Fibroblast of lung (primary cell): ENCODE data around the gene TOLLIP. TPM values are rescaled to one million over a fixed set of nuclear protein-coding genes. Genes with fewer than 3 reads are reported as not detected.
"Not testable (repeated sequence)": the region's sequence is repeated elsewhere in the genome, so short reads cannot be mapped to it uniquely, and the experiment has no call there.

ENCODE experiments used
- DNase-seq, 2 donors: peaks; one replicate each; pipeline versions ENCODE4 v3.0.0 to v3.0.0-alpha.2; 2010; ENCODE audit warnings: low read depth in 2 of 2
- H2AFZ ChIP-seq: 2 replicates; pipeline ENCODE4 v1.5.1; 2012; ENCODE audit warnings: low read length, control low read depth, inconsistent platforms
- H3K27ac ChIP-seq: 2 replicates; pipeline ENCODE4 v1.5.1; 2011; ENCODE audit warnings: low read length, control low read depth; ENCODE audit not compliant: insufficient read depth
- H3K27me3 ChIP-seq: 2 replicates; pipeline ENCODE4 v1.5.1; 2011; ENCODE audit warnings: mild to moderate bottlenecking, low read length; ENCODE audit not compliant: control insufficient read depth, insufficient read depth
- H3K36me3 ChIP-seq: 2 replicates; pipeline ENCODE4 v1.5.1; 2011; ENCODE audit warnings: low read length; ENCODE audit not compliant: control insufficient read depth, insufficient read depth
- H3K4me1 ChIP-seq: 2 replicates; pipeline ENCODE4 v1.5.1; 2011; ENCODE audit warnings: low read length; ENCODE audit not compliant: control insufficient read depth, insufficient read depth; ENCODE audit errors: extremely low read depth
- H3K4me2 ChIP-seq: 2 replicates; pipeline ENCODE4 v1.5.1; 2011; ENCODE audit warnings: low read length, control low read depth; ENCODE audit not compliant: insufficient read depth; ENCODE audit errors: extremely low read depth
- H3K4me3 ChIP-seq, 4 experiments: fragments of 200-600 bp in 1 of 4; sonication (generic) in 1 of 4; replicated peaks in 1 of 4; 2 replicates each; pipeline ENCODE4 v1.5.1; 2011 to 2016; ENCODE audit warnings: low read length in 4 of 4, low read depth in 3 of 4, mild to moderate bottlenecking in 3 of 4, control low read depth in 2 of 4, inconsistent platforms in 1 of 4, mixed read lengths in 1 of 4; ENCODE audit not compliant: insufficient read depth in 1 of 4; ENCODE audit errors: control extremely low read depth in 1 of 4
- H3K79me2 ChIP-seq: 2 replicates; pipeline ENCODE4 v1.5.1; 2012; ENCODE audit warnings: mild to moderate bottlenecking, low read length, inconsistent platforms; ENCODE audit not compliant: control insufficient read depth, insufficient read depth
- H3K9ac ChIP-seq: 2 replicates; pipeline ENCODE4 v1.5.1; 2011; ENCODE audit warnings: mild to moderate bottlenecking, low read length, control low read depth; ENCODE audit not compliant: insufficient read depth
- H3K9me3 ChIP-seq: 2 replicates; pipeline ENCODE4 v1.5.1; 2012; ENCODE audit warnings: low read depth, low read length; ENCODE audit not compliant: control insufficient read depth, insufficient read depth
- H4K20me1 ChIP-seq: 2 replicates; pipeline ENCODE4 v1.5.1; 2011; ENCODE audit warnings: low read length; ENCODE audit not compliant: control insufficient read depth, insufficient read depth; ENCODE audit errors: extremely low read depth
- polyA plus RNA-seq, 2 donors: library from polyadenylated mRNA; depleted of rRNA in 1 of 2; stranded (reverse) in 1 of 2; unstranded in 1 of 2; fragments of >200 nt; gene quantifications; 2 replicates each; pipeline ENCODE4 v1.2.1, GENCODE V29; 2011 to 2012; ENCODE audit warnings: missing spikeins in 1 of 2
- total RNA-seq: library from RNA; depleted of rRNA; stranded (reverse); fragments of >200 nt; gene quantifications from 2 replicates; pipeline ENCODE4 v1.2.1, GENCODE V29; 2014

Gene TOLLIP
- total and polyA plus RNA-seq, 2 donors (not counting 1 experiment from before 2014, with no cell fraction given), result 28.4 to 34.6 TPM

DNA sequence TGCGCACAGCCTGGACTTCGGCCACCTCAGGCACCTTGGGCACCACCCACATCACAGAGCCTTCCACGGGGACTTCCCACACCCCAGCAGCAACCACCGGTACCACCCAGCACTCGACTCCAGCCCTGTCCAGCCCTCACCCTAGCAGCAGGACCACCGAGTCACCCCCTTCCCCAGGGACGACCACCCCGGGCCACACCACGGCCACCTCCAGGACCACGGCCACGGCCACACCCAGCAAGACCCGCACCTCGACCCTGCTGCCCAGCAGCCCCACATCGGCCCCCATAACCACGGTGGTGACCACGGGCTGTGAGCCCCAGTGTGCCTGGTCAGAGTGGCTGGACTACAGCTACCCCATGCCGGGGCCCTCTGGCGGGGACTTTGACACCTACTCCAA is 60.5 kb downstream of the TOLLIP start:
- H3K79me2 ChIP-seq, DNase-seq, H3K27ac ChIP-seq, H2AFZ ChIP-seq, H3K9ac ChIP-seq, H3K36me3 ChIP-seq, H3K4me1 ChIP-seq, H3K4me2 ChIP-seq, H3K27me3 ChIP-seq, H3K9me3 ChIP-seq, H4K20me1 ChIP-seq, H3K4me3 ChIP-seq: not testable (repeated sequence)

DNA sequence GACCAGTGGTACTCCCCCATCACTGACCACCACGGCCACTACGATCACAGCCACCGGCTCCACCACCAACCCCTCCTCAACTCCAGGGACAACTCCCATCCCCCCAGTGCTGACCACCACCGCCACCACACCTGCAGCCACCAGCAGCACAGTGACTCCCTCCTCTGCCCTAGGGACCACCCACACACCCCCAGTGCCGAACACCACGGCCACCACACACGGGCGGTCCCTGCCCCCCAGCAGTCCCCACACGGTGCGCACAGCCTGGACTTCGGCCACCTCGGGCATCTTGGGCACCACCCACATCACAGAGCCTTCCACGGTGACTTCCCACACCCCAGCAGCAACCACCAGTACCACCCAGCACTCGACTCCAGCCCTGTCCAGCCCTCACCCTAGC is 62.4 kb downstream of the TOLLIP start:
- not testable (repeated sequence) for H3K27ac ChIP-seq, H3K4me2 ChIP-seq, DNase-seq, H3K79me2 ChIP-seq, H4K20me1 ChIP-seq, H3K4me3 ChIP-seq, H3K9ac ChIP-seq, H3K4me1 ChIP-seq, H3K9me3 ChIP-seq, H3K27me3 ChIP-seq, H3K36me3 ChIP-seq, H2AFZ ChIP-seq

DNA sequence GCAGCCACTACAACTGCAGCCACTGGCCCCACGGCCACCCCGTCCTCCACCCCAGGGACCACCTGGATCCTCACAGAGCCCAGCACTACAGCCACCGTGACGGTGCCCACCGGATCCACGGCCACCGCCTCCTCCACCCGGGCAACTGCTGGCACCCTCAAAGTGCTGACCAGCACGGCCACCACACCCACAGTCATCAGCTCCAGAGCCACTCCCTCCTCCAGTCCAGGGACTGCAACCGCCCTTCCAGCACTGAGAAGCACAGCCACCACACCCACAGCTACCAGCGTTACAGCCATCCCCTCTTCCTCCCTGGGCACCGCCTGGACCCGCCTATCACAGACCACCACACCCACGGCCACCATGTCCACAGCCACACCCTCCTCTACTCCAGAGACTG is 63.1 kb downstream of the TOLLIP start:
- DNase-seq, H3K9me3 ChIP-seq: not testable (repeated sequence)

DNA sequence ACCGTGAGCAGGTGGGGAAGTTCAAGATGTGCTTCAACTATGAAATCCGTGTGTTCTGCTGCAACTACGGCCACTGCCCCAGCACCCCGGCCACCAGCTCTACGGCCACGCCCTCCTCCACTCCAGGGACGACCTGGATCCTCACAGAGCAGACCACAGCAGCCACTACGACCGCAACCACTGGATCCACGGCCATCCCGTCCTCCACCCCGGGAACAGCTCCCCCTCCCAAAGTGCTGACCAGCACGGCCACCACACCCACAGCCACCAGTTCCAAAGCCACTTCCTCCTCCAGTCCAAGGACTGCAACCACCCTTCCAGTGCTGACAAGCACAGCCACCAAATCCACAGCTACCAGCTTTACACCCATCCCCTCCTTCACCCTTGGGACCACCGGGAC is 63.7 kb downstream of the TOLLIP start:
- H2AFZ ChIP-seq, H3K27ac ChIP-seq, H3K4me3 ChIP-seq, H3K4me1 ChIP-seq, H3K9ac ChIP-seq, H3K4me2 ChIP-seq, H3K36me3 ChIP-seq, H3K27me3 ChIP-seq, DNase-seq, H3K9me3 ChIP-seq, H4K20me1 ChIP-seq, H3K79me2 ChIP-seq: not testable (repeated sequence)

More for the DNA sequence above, 63.1 kb downstream of the TOLLIP start:
- H4K20me1 ChIP-seq, H3K27me3 ChIP-seq, H3K36me3 ChIP-seq, H3K79me2 ChIP-seq, H3K4me1 ChIP-seq, H2AFZ ChIP-seq, H3K4me2 ChIP-seq, H3K4me3 ChIP-seq, H3K27ac ChIP-seq, H3K9ac ChIP-seq: not testable (repeated sequence)

DNA sequence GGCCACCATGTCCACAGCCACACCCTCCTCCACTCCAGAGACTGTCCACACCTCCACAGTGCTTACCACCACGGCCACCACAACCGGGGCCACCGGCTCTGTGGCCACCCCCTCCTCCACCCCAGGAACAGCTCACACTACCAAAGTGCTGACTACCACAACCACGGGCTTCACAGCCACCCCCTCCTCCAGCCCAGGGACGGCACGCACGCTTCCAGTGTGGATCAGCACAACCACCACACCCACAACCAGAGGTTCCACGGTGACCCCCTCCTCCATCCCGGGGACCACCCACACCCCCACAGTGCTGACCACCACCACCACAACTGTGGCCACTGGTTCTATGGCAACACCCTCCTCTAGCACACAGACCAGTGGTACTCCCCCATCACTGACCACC is 64.9 kb downstream of the TOLLIP start:
- not testable (repeated sequence) for H3K79me2 ChIP-seq, H3K9me3 ChIP-seq, H4K20me1 ChIP-seq, H3K9ac ChIP-seq, H3K4me2 ChIP-seq, DNase-seq, H3K4me1 ChIP-seq, H3K27me3 ChIP-seq, H2AFZ ChIP-seq, H3K27ac ChIP-seq, H3K36me3 ChIP-seq, H3K4me3 ChIP-seq

DNA sequence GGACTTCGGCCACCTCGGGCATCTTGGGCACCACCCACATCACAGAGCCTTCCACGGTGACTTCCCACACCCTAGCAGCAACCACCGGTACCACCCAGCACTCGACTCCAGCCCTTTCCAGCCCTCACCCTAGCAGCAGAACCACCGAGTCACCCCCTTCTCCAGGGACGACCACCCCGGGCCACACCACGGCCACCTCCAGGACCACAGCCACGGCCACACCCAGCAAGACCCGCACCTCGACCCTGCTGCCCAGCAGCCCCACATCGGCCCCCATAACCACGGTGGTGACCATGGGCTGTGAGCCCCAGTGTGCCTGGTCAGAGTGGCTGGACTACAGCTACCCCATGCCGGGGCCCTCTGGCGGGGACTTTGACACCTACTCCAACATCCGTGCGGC is 65.9 kb downstream of the TOLLIP start:
- H4K20me1 ChIP-seq, H3K4me1 ChIP-seq, H3K27me3 ChIP-seq, H3K27ac ChIP-seq, H3K9me3 ChIP-seq, H3K4me3 ChIP-seq, H2AFZ ChIP-seq, H3K9ac ChIP-seq, H3K36me3 ChIP-seq, H3K4me2 ChIP-seq, H3K79me2 ChIP-seq, DNase-seq: not testable (repeated sequence)

DNA sequence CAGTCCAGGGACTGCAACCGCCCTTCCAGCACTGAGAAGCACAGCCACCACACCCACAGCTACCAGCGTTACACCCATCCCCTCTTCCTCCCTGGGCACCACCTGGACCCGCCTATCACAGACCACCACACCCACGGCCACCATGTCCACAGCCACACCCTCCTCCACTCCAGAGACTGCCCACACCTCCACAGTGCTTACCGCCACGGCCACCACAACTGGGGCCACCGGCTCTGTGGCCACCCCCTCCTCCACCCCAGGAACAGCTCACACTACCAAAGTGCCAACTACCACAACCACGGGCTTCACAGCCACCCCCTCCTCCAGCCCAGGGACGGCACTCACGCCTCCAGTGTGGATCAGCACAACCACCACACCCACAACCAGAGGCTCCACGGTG is 66.7 kb downstream of the TOLLIP start:
- not testable (repeated sequence) for H3K36me3 ChIP-seq, H3K27ac ChIP-seq, H3K27me3 ChIP-seq, H3K9me3 ChIP-seq, H3K4me3 ChIP-seq, H3K9ac ChIP-seq, H2AFZ ChIP-seq, H3K79me2 ChIP-seq, H4K20me1 ChIP-seq, DNase-seq, H3K4me1 ChIP-seq, H3K4me2 ChIP-seq
